OCI-LY7 (cell line): ENCODE measurements around the gene CFAP99. TPM values are rescaled to one million over a fixed set of nuclear protein-coding genes. Genes with fewer than 3 reads are reported as not detected.

Source experiments
- BruUV-seq: library from RNA; stranded (reverse); fragments of 400-500 nt; replicated peaks from 2 replicates; lab custom pipeline; 2021; lab: Mats Ljungman, UMichigan
- CTCF ChIA-PET: fragments of 300-600 bp; sonication (Branson Sonifier 250); formaldehyde crosslinking; loops from one replicate; lab custom pipeline; 2022; ENCODE audit warnings: antibody characterized with exemption; ENCODE audit not compliant: unreplicated experiment; lab: Charles Lee
- POLR2A ChIA-PET: fragments of 300-600 bp; sonication (Branson Sonifier 250); formaldehyde crosslinking; loops from one replicate; lab custom pipeline; 2022; ENCODE audit warnings: antibody characterized with exemption; lab: Charles Lee
- DNase-seq: peaks from one replicate; pipeline ENCODE4 v3.0.0-alpha.2; 2015; ENCODE audit warnings: low spot score
- H2AFZ ChIP-seq: fragments of 200-600 bp; sonication (generic), shearing (Covaris generic); 2 replicates; pipeline ENCODE4 v1.6.1; 2014; ENCODE audit warnings: mild to moderate bottlenecking, antibody characterized with exemption, low read length, moderate library complexity
- H3K27ac ChIP-seq: fragments of 200-600 bp; sonication (generic); 2 replicates; pipeline ENCODE4 v1.5.1; 2014; ENCODE audit warnings: mixed run types, low read depth, mild to moderate bottlenecking, moderate library complexity, low read length, inconsistent platforms; ENCODE audit not compliant: poor library complexity, severe bottlenecking
- H3K36me3 ChIP-seq: fragments of 200-600 bp; sonication (generic); 2 replicates; pipeline ENCODE4 v1.6.1; 2014; ENCODE audit warnings: mild to moderate bottlenecking, antibody characterized with exemption, low read length, moderate library complexity, mixed read lengths; ENCODE audit not compliant: insufficient read depth
- H3K4me1 ChIP-seq: fragments of 200-600 bp; sonication (generic); 2 replicates; pipeline ENCODE4 v1.5.1; 2014; ENCODE audit warnings: mild to moderate bottlenecking, low read length; ENCODE audit not compliant: insufficient read depth, poor library complexity, severe bottlenecking
- H3K4me2 ChIP-seq: fragments of 200-600 bp; sonication (generic); 2 replicates; pipeline ENCODE4 v1.6.1; 2014; ENCODE audit warnings: mild to moderate bottlenecking, low read length
- H3K4me3 ChIP-seq: fragments of 200-600 bp; sonication (generic); 2 replicates; pipeline ENCODE4 v1.5.1; 2014; ENCODE audit warnings: mild to moderate bottlenecking, low read depth, low read length; ENCODE audit not compliant: poor library complexity, severe bottlenecking
- H3K79me2 ChIP-seq: fragments of 200-600 bp; sonication (generic); 2 replicates; pipeline ENCODE4 v1.6.1; 2016; ENCODE audit warnings: low read depth, mild to moderate bottlenecking, low read length, moderate library complexity, mixed read lengths; ENCODE audit not compliant: insufficient read depth
- H3K9me2 ChIP-seq: fragments of 200-600 bp; sonication (generic); 2 replicates; pipeline ENCODE4 v1.6.1; 2016; ENCODE audit warnings: mild to moderate bottlenecking, low read length, mixed read lengths; ENCODE audit not compliant: insufficient read depth
- H3K9me3 ChIP-seq: fragments of 200-600 bp; sonication (generic); 2 replicates; pipeline ENCODE4 v1.6.1; 2014; ENCODE audit warnings: mild to moderate bottlenecking, mixed run types, low read length, mixed read lengths
- H4K20me1 ChIP-seq: fragments of 200-600 bp; sonication (generic); 2 replicates; pipeline ENCODE4 v1.6.1; 2014; ENCODE audit warnings: mild to moderate bottlenecking, antibody characterized with exemption, low read length, moderate library complexity, mixed read lengths; ENCODE audit not compliant: insufficient read depth
- CTCF ChIP-seq: fragments of 200-600 bp; sonication (generic); conservative IDR thresholded peaks from 2 replicates; pipeline ENCODE4 v1.5.1; 2014; ENCODE audit warnings: mild to moderate bottlenecking, antibody characterized with exemption, low read length, moderate library complexity, mixed read lengths
- EZH2phosphoT487 ChIP-seq: fragments of 200-600 bp; sonication (generic); IDR thresholded peaks from 2 replicates; pipeline ENCODE4 v1.6.1; 2018; ENCODE audit warnings: low read depth, borderline replicate concordance, mild to moderate bottlenecking, mixed run types, antibody characterized with exemption, low read length, moderate library complexity, mixed read lengths
- intact Hi-C: fragments of 100-400 bp; cut with micrococcal nuclease; formaldehyde crosslinking; loops from one replicate; pipeline ENCODE4 v1.10.0; 2022; ENCODE audit not compliant: unreplicated experiment
- total RNA-seq, 2 experiments: library from RNA; depleted of rRNA in 1 of 2; stranded (reverse); fragments of >200 nt in 1 of 2; shearing (Covaris generic) in 1 of 2; gene quantifications; 2 replicates each; pipeline ENCODE4 v1.2.3, GENCODE V29; 2014 to 2022

CFAP99 gene
- total RNA-seq, 2 experiments from 2014 or later, result not detected

DNA sequence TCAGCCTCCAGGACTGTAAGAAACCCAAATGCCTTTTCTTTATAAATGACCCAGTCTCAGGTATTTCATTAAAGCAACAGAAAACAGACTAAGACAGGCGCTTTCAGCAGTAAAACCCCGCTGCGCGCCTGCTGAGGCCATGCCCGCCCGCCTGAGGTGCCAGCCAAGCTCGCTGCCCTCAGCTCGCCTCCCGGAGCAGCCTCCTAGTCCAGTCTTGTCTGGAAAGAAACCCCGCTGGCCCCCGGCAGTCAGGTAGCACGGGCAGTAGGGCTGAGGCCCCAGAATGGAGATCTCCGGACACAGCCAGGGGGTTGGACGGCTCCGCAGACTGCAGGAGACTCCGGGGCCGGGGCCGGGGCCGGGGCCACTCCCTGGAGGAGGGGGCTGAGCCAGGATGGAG, 32.0 kb upstream of the CFAP99 start:
- ChIA-PET POLR2A (no interaction called here), CTCF (no interaction called here)
- Histone ChIP-seq H3K79me2 (no peaks in the 10 kb centered on the region), H2AFZ (no peak overlapping the region), H3K4me2 (no peak overlapping the region), H3K4me3 (no peak overlapping the region), H3K9me3 (no peaks in the 10 kb centered on the region), H3K36me3 (no peaks in the 10 kb centered on the region), H3K4me1 (peaks cover 10% of the 10 kb centered on the region), H3K27ac (no peak overlapping the region), H3K9me2 (no peaks in the 10 kb centered on the region), H4K20me1 (no peaks in the 10 kb centered on the region)
- intact Hi-C loops, result no loop called here
- DNase-seq, result no peak
- BruUV-seq, result no TSS peak
- TF ChIP-seq EZH2phosphoT487, result no peak
- TF ChIP-seq CTCF, result no peak

- DNase-seq, result no peak
- POLR2A ChIA-PET, result no interaction called here
- H3K4me1 ChIP-seq, result peaks cover 10% of the 10 kb centered on the region
- CTCF ChIA-PET, result no interaction called here
- H4K20me1 ChIP-seq, result no peaks in the 10 kb centered on the region
- BruUV-seq, result no TSS peak
- H3K79me2 ChIP-seq, result no peaks in the 10 kb centered on the region
- no peaks in the 10 kb centered on the region for H3K9me3 ChIP-seq
- no peak overlapping the region for H3K4me3 ChIP-seq
- no peak overlapping the region for H3K27ac ChIP-seq
- H2AFZ ChIP-seq, result no peak overlapping the region
- no peak for TF ChIP-seq CTCF
- no peak for TF ChIP-seq EZH2phosphoT487
- H3K9me2 ChIP-seq, result no peaks in the 10 kb centered on the region
- H3K36me3 ChIP-seq, result no peaks in the 10 kb centered on the region
- intact Hi-C loops, result no loop called here
- H3K4me2 ChIP-seq, result no peak overlapping the region
These were observed 31.5 kb upstream of the CFAP99 start for GRCh38 chr4:2387218-2387617.

GRCh38 chr4:2387829-2388228, 30.9 kb upstream of the CFAP99 start:
- POLR2A ChIA-PET, result interaction anchor here (0.7 kb wide), 1 partner anchor 15 kb away, joined by 3 read pairs; no protein-coding TSS in a partner anchor
- H2AFZ ChIP-seq, result no peak overlapping the region

More at GRCh38 chr4:2387829-2388228, 30.9 kb upstream of the CFAP99 start:
- no peak overlapping the region for H3K4me3 ChIP-seq
- intact Hi-C loops, result no loop called here
- no peaks in the 10 kb centered on the region for H3K9me3 ChIP-seq
- no peak for DNase-seq
- no peak overlapping the region for H3K27ac ChIP-seq
- H3K36me3 ChIP-seq, result no peaks in the 10 kb centered on the region
- H3K4me2 ChIP-seq, result no peak overlapping the region
- CTCF ChIA-PET, result no interaction called here
- H4K20me1 ChIP-seq, result no peaks in the 10 kb centered on the region
- peaks cover 10% of the 10 kb centered on the region for H3K4me1 ChIP-seq
- H3K9me2 ChIP-seq, result no peaks in the 10 kb centered on the region
- TF ChIP-seq EZH2phosphoT487 (no peak), CTCF (no peak)
- BruUV-seq, result no TSS peak
- H3K79me2 ChIP-seq, result no peaks in the 10 kb centered on the region
